Esophagus muscularis mucosa (tissue), 4 donors: ENCODE measurements around the gene CEP131. TPM values are rescaled to one million over a fixed set of nuclear protein-coding genes. Genes with fewer than 3 reads are reported as not detected.

ENCODE experiments used
- DNase-seq: peaks from one replicate; pipeline ENCODE4 v3.0.0-alpha.2; 2017; ENCODE audit errors: extremely low spot score
- H3K27ac ChIP-seq, 4 donors: fragments of 200-600 bp; sonication (generic); replicated peaks in 1 of 4; 1 replicate in 3 of 4; 2 replicates in 1 of 4; pipeline ENCODE4 v1.5.1; 2016 to 2019; ENCODE audit warnings: mild to moderate bottlenecking in 1 of 4
- H3K27me3 ChIP-seq, 4 donors: fragments of 200-600 bp; sonication (generic); one replicate each; pipeline versions ENCODE4 v1.5.1 to v1.6.0; 2016 to 2019
- H3K36me3 ChIP-seq, 4 donors: fragments of 200-600 bp; sonication (generic); one replicate each; pipeline ENCODE4 v1.5.1; 2016 to 2019
- H3K4me1 ChIP-seq, 4 donors: fragments of 200-600 bp; sonication (generic); one replicate each; pipeline ENCODE4 v1.5.1; 2016 to 2019
- H3K4me3 ChIP-seq, 4 donors: fragments of 200-600 bp; sonication (generic); 1 replicate in 2 of 4; 2 replicates in 2 of 4; pipeline ENCODE4 v1.5.1; 2016 to 2019; ENCODE audit warnings: mild to moderate bottlenecking in 4 of 4, moderate library complexity in 1 of 4
- H3K9me3 ChIP-seq, 4 donors: fragments of 200-600 bp; sonication (generic); 1 replicate in 3 of 4; 2 replicates in 1 of 4; pipeline ENCODE4 v1.5.1; 2016 to 2019
- EP300 ChIP-seq: sonication (generic); formaldehyde crosslinking; IDR thresholded peaks from one replicate; pipeline ENCODE4 v1.6.1; 2017; ENCODE audit warnings: antibody characterized with exemption
- POLR2A ChIP-seq: fragments of 450-650 bp; IDR thresholded peaks from one replicate; pipeline ENCODE4 v1.6.1; 2017; ENCODE audit warnings: antibody characterized with exemption, moderate library complexity, mild to moderate bottlenecking, low read depth
- POLR2AphosphoS5 ChIP-seq, 2 donors: sonication (generic); formaldehyde crosslinking; IDR thresholded peaks; one replicate each; pipeline ENCODE4 v1.6.1; 2017; ENCODE audit warnings: antibody characterized with exemption in 2 of 2
- WGBS: methylation state at CpG from one replicate; pipeline ENCODE4 v1.1.5; 2018; 5-methylcytosine and 5-hydroxymethylcytosine counted together
- intact Hi-C: fragments of 100-400 bp; cut with DNase I; formaldehyde crosslinking; loops from one replicate; pipeline ENCODE4 v1.15.1; 2023
- total RNA-seq, 4 donors: library from RNA; depleted of rRNA; stranded (reverse); fragments of >200 nt; gene quantifications; one replicate each; pipeline versions ENCODE4 v1.1.0 to v1.2.1, GENCODE V29; 2016
- TF ChIP-seq, protein P1 (sequence below), 3 experiments: fragments of 200-600 bp in 2 of 3; fragments of 450-650 bp in 1 of 3; sonication (generic) in 2 of 3; IDR thresholded peaks; one replicate each; pipeline ENCODE4 v1.5.1; 2017 to 2019; ENCODE audit warnings: antibody characterized with exemption in 3 of 3, mild to moderate bottlenecking in 2 of 3, moderate library complexity in 1 of 3

Gene CEP131
- total RNA-seq, 4 donors from 2014 or later, result 4.5 to 10.6 (median 8.9) TPM

DNA sequence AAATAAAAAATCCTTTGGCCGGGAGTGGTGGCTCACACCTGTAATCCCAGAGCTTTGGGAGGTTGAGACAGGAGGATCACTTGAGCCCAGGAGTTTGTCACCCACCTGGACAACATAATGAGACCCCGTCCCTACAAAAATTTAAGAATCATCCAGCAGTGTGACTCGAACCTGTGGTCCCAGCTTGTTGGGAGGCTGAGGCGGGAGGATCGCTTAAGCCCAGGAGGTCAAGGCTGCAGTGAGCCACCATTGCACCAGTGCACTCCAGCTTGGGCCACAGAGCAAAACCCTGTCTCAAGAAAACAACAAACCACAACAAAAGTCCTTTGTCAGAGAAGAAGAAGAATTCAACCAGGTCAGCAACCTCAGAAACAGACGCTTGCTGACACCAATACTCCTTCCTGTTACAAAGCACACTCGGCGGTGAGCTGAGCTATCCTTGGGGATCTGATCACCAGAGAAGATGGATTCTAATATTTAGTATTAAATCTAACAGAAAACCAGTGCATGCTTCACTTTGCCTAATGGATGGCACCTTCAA, 70.4 kb downstream of the CEP131 start:
- H3K27me3 ChIP-seq, result no peaks in the 10 kb centered on the region
- no peak for TF ChIP-seq POLR2A
- TF ChIP-seq POLR2AphosphoS5 (IDR thresholded peaks at IDR 0.05), result no peak
- no peak for TF ChIP-seq EP300
- TF ChIP-seq, protein P1, sequence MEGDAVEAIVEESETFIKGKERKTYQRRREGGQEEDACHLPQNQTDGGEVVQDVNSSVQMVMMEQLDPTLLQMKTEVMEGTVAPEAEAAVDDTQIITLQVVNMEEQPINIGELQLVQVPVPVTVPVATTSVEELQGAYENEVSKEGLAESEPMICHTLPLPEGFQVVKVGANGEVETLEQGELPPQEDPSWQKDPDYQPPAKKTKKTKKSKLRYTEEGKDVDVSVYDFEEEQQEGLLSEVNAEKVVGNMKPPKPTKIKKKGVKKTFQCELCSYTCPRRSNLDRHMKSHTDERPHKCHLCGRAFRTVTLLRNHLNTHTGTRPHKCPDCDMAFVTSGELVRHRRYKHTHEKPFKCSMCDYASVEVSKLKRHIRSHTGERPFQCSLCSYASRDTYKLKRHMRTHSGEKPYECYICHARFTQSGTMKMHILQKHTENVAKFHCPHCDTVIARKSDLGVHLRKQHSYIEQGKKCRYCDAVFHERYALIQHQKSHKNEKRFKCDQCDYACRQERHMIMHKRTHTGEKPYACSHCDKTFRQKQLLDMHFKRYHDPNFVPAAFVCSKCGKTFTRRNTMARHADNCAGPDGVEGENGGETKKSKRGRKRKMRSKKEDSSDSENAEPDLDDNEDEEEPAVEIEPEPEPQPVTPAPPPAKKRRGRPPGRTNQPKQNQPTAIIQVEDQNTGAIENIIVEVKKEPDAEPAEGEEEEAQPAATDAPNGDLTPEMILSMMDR (IDR thresholded peaks at IDR 0.05), result no peak
- H3K4me1 ChIP-seq, result peaks cover 0 to 7% (median 0%) of the 10 kb centered on the region in 4 donors
- no peaks in the 10 kb centered on the region for H3K9me3 ChIP-seq
- no peak for DNase-seq
- H3K36me3 ChIP-seq, result no peaks in the 10 kb centered on the region
- H3K4me3 ChIP-seq, result no peak overlapping the region
- intact Hi-C loops, result no loop called here
- no peak overlapping the region for H3K27ac ChIP-seq
- 81% methylated on average over 8 of the region's 8 CpGs for WGBS

DNA sequence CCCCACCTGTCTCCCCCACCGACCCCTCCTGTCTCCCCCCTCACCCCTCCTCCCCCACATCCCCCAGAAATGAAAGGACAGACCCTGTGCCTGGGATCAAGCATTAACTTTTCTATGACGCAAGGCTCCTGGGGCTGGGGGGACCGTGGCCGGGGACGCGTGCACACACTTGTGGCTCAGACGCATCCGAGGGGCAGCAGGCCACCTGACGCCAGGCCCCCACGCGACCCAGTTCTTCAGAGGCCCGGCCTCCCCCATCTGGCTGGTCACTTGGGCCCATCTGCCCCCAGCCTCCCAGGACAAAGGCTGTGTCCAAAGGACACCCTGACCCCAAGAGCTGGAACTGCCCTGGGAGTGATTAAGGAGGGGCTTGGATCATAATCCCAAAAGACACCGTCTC, 71.5 kb downstream of the CEP131 start:
- H3K36me3 ChIP-seq, result no peaks in the 10 kb centered on the region
- WGBS, result 91% methylated on average over 9 of the region's 13 CpGs
- no peaks in the 10 kb centered on the region for H3K9me3 ChIP-seq
- no peak for DNase-seq
- H3K27me3 ChIP-seq, result no peaks in the 10 kb centered on the region
- H3K4me1 ChIP-seq, result peaks cover 0 to 7% (median 0%) of the 10 kb centered on the region in 4 donors
- intact Hi-C loops, result no loop called here
- no peak overlapping the region for H3K27ac ChIP-seq
- TF ChIP-seq, protein P1 (IDR thresholded peaks at IDR 0.05), result no peak
- no peak for TF ChIP-seq POLR2A
- no peak for TF ChIP-seq EP300
- TF ChIP-seq POLR2AphosphoS5 (IDR thresholded peaks at IDR 0.05), result no peak
- H3K4me3 ChIP-seq, result no peak overlapping the region

DNA sequence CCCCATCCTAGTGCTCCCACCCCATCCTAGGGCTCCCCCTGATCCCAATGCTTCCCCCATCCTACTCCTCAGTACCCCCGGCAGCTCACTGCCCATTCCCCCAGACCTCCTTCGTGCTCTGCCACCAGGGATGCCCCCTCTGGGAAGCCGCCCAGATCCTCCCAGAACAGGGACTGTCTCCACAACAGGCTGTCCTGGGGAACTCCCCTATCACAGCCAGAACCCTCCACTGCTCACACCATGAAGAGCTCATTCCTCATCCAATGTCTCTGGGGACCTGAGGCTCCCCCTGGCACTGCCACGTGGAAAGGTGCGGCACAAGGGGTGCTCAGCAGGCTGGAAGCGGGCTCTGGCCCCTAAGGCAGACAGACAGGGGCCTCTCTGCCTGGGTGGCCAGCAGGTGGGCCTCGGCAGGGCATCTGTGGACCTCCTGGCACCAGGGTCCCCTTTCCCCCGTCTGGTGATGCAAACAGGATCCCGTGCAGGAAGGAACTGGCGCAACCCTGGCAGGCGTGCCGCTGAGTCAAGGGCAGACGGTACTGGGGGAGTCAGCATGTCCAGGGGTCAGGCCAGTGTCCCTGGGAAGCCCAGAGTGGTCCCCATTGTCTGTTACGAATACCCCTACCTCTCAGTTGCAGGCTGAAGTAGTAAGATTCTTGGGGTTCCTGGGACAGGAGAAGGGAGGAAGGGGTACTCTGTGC, 72.2 kb downstream of the CEP131 start:
- WGBS, result 76% methylated on average over 8 of the region's 14 CpGs
- no peaks in the 10 kb centered on the region for H3K36me3 ChIP-seq
- H3K4me1 ChIP-seq, result peaks cover 0 to 7% (median 0%) of the 10 kb centered on the region in 4 donors
- intact Hi-C loops, result no loop called here
- no peak overlapping the region for H3K27ac ChIP-seq
- H3K4me3 ChIP-seq, result no peak overlapping the region
- no peaks in the 10 kb centered on the region for H3K9me3 ChIP-seq
- no peak for DNase-seq
- no peak for TF ChIP-seq EP300
- TF ChIP-seq POLR2AphosphoS5 (IDR thresholded peaks at IDR 0.05), result peak in 1 of 2 donors; percentile 9
- H3K27me3 ChIP-seq, result no peaks in the 10 kb centered on the region

DNA sequence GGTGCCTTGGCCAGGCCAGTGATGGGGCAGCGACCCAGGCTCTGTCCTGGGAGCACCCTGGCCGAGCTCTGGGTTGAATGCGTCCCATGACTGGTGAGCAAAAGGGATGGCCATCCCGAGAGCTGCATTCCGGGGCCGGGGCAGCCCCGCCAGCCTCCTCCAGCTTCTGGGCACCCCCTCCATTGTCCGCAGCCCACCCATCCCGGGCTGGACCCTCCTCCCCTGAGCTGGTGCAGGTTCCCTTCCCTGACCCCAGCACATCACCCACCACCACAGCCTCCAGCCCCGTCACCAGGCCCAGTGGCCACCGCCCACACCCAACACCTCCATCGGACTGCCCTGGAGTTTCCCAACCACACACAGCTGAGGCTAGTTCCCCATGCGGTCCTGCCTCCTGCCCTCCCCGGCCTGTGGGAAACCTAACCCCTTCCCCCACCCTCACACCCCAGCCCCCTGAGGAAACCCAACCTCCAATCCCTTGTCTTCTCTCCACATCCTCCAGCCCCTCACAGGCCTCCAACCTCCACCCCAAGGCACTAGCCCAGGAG, 73.7 kb downstream of the CEP131 start:
- TF ChIP-seq POLR2AphosphoS5 (IDR thresholded peaks at IDR 0.05) (no peak), POLR2A (no peak), EP300 (no peak)
- TF ChIP-seq, protein P1 (IDR thresholded peaks at IDR 0.05), result no peak
- Histone ChIP-seq H3K4me1 (peaks cover 0 to 7% (median 0%) of the 10 kb centered on the region in 4 donors), H3K27ac (no peak overlapping the region), H3K27me3 (no peaks in the 10 kb centered on the region), H3K36me3 (no peaks in the 10 kb centered on the region), H3K9me3 (no peaks in the 10 kb centered on the region), H3K4me3 (no peak overlapping the region)
- DNase-seq, result no peak
- WGBS, result 89% methylated on average over 14 of the region's 14 CpGs
- intact Hi-C loops, result no loop called here

DNA sequence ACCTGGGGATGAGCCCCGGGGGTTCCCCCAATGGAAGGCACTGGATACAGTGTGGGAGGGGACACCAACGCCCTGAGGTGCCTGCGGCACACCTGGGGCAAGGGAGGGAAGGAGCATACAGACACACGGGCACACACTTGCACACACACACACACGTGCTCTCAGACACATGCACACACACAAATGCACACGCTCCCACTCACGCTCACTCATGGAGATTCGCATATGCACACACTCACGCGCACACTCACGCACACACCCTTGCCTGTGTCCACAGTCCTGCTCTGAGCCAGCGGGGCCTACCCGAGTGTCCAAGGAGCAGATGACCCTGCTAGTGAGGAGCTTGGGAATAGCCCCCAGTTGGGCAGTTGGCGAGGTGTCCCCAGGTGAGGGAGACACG, 74.2 kb downstream of the CEP131 start:
- H3K9me3 ChIP-seq, result no peaks in the 10 kb centered on the region
- no peaks in the 10 kb centered on the region for H3K27me3 ChIP-seq
- DNase-seq, result no peak
- no peak overlapping the region for H3K27ac ChIP-seq
- TF ChIP-seq, protein P1 (IDR thresholded peaks at IDR 0.05), result no peak
- TF ChIP-seq POLR2AphosphoS5 (IDR thresholded peaks at IDR 0.05) (no peak), POLR2A (no peak), EP300 (no peak)
- H3K4me1 ChIP-seq, result peaks cover 0 to 6% (median 1%) of the 10 kb centered on the region in 4 donors
- 83% methylated on average over 11 of the region's 15 CpGs for WGBS
- intact Hi-C loops, result no loop called here
- no peaks in the 10 kb centered on the region for H3K36me3 ChIP-seq
- no peak overlapping the region for H3K4me3 ChIP-seq
